IPS-15b (cell line): ENCODE measurements around the gene PLXNA2.

Source experiments
- H3K27me3 ChIP-seq: one replicate; pipeline ENCODE4 v1.6.1; 2013; ENCODE audit warnings: low read length; ENCODE audit not compliant: control insufficient read depth, insufficient read depth
- H3K36me3 ChIP-seq: one replicate; pipeline ENCODE4 v1.6.1; 2013; ENCODE audit warnings: low read length; ENCODE audit not compliant: control insufficient read depth, insufficient read depth
- H3K4me1 ChIP-seq: one replicate; pipeline ENCODE4 v1.6.1; 2013; ENCODE audit warnings: mild to moderate bottlenecking, low read length; ENCODE audit not compliant: control insufficient read depth, insufficient read depth
- H3K4me3 ChIP-seq: one replicate; pipeline ENCODE4 v1.5.1; 2013; ENCODE audit warnings: low read depth, low read length
- H3K9ac ChIP-seq: one replicate; pipeline ENCODE4 v1.6.1; 2013; ENCODE audit warnings: low read depth, mild to moderate bottlenecking, low read length
- H3K9me3 ChIP-seq: one replicate; pipeline ENCODE4 v1.6.1; 2013; ENCODE audit warnings: mild to moderate bottlenecking, low read length; ENCODE audit not compliant: control insufficient read depth, insufficient read depth

The PLXNA2 gene

GRCh38 chr1:208188607-208189006 is 55.6 kb downstream of the PLXNA2 start:
- Histone ChIP-seq H3K9ac (no peak overlapping the region), H3K4me3 (no peak overlapping the region), H3K27me3 (no peaks in the 10 kb centered on the region), H3K4me1 (no peaks in the 10 kb centered on the region), H3K9me3 (no peaks in the 10 kb centered on the region), H3K36me3 (no peaks in the 10 kb centered on the region)

- no peaks in the 10 kb centered on the region for H3K9me3 ChIP-seq
- H3K4me3 ChIP-seq: no peak overlapping the region
- no peak overlapping the region for H3K9ac ChIP-seq
- no peaks in the 10 kb centered on the region for H3K4me1 ChIP-seq
- H3K36me3 ChIP-seq: no peaks in the 10 kb centered on the region
- no peaks in the 10 kb centered on the region for H3K27me3 ChIP-seq
These were observed 56.6 kb downstream of the PLXNA2 start for GRCh38 chr1:208187499-208188041.

GRCh38 chr1:208185801-208186231 is 58.4 kb downstream of the PLXNA2 start:
- Histone ChIP-seq H3K9ac (no peak overlapping the region), H3K4me3 (no peak overlapping the region), H3K27me3 (no peaks in the 10 kb centered on the region), H3K9me3 (no peaks in the 10 kb centered on the region), H3K4me1 (peaks cover 2% of the 10 kb centered on the region), H3K36me3 (no peaks in the 10 kb centered on the region)

GRCh38 chr1:208184966-208185654 is 59.1 kb downstream of the PLXNA2 start:
- H3K9me3 ChIP-seq: no peaks in the 10 kb centered on the region
- H3K4me1 ChIP-seq: peaks cover 3% of the 10 kb centered on the region
- no peaks in the 10 kb centered on the region for H3K36me3 ChIP-seq
- no peaks in the 10 kb centered on the region for H3K27me3 ChIP-seq
- H3K9ac ChIP-seq: no peak overlapping the region
- no peak overlapping the region for H3K4me3 ChIP-seq

GRCh38 chr1:208183977-208184911 is 59.9 kb downstream of the PLXNA2 start:
- Histone ChIP-seq H3K4me3 (no peak overlapping the region), H3K9ac (no peak overlapping the region), H3K36me3 (no peaks in the 10 kb centered on the region), H3K27me3 (no peaks in the 10 kb centered on the region), H3K9me3 (no peaks in the 10 kb centered on the region), H3K4me1 (peaks cover 8% of the 10 kb centered on the region)

GRCh38 chr1:208182880-208183645 is 61.1 kb downstream of the PLXNA2 start:
- H3K9me3 ChIP-seq: no peaks in the 10 kb centered on the region
- H3K27me3 ChIP-seq: no peaks in the 10 kb centered on the region
- H3K9ac ChIP-seq: no peak overlapping the region
- no peak overlapping the region for H3K4me3 ChIP-seq
- no peaks in the 10 kb centered on the region for H3K36me3 ChIP-seq
- peaks cover 17% of the 10 kb centered on the region for H3K4me1 ChIP-seq

GRCh38 chr1:208181364-208181763 is 62.8 kb downstream of the PLXNA2 start:
- no peaks in the 10 kb centered on the region for H3K27me3 ChIP-seq
- H3K4me3 ChIP-seq: no peak overlapping the region
- no peak overlapping the region for H3K9ac ChIP-seq
- H3K36me3 ChIP-seq: no peaks in the 10 kb centered on the region
- H3K9me3 ChIP-seq: no peaks in the 10 kb centered on the region
- H3K4me1 ChIP-seq: peaks cover 30% of the 10 kb centered on the region

- H3K27me3 ChIP-seq: no peaks in the 10 kb centered on the region
These were observed 63.8 kb downstream of the PLXNA2 start for GRCh38 chr1:208180421-208180820.

GRCh38 chr1:208179961-208180409 is 64.2 kb downstream of the PLXNA2 start:
- no peaks in the 10 kb centered on the region for H3K36me3 ChIP-seq
- no peak overlapping the region for H3K9ac ChIP-seq
- no peak overlapping the region for H3K4me3 ChIP-seq

More at GRCh38 chr1:208180421-208180820, 63.8 kb downstream of the PLXNA2 start:
- H3K36me3 ChIP-seq: no peaks in the 10 kb centered on the region
- no peaks in the 10 kb centered on the region for H3K9me3 ChIP-seq
- peaks cover 30% of the 10 kb centered on the region for H3K4me1 ChIP-seq
- no peak overlapping the region for H3K9ac ChIP-seq
- H3K4me3 ChIP-seq: no peak overlapping the region

GRCh38 chr1:208179263-208179816 is 64.8 kb downstream of the PLXNA2 start:
- H3K27me3 ChIP-seq: no peaks in the 10 kb centered on the region
- H3K36me3 ChIP-seq: no peaks in the 10 kb centered on the region
- H3K9ac ChIP-seq: no peak overlapping the region
- no peaks in the 10 kb centered on the region for H3K9me3 ChIP-seq
- H3K4me3 ChIP-seq: no peak overlapping the region
- peaks cover 30% of the 10 kb centered on the region for H3K4me1 ChIP-seq

More at GRCh38 chr1:208179961-208180409, 64.2 kb downstream of the PLXNA2 start:
- Histone ChIP-seq H3K9me3 (no peaks in the 10 kb centered on the region), H3K4me1 (peaks cover 30% of the 10 kb centered on the region), H3K27me3 (no peaks in the 10 kb centered on the region)

- Histone ChIP-seq H3K27me3 (no peaks in the 10 kb centered on the region), H3K9ac (no peak overlapping the region), H3K36me3 (no peaks in the 10 kb centered on the region), H3K4me1 (peaks cover 30% of the 10 kb centered on the region), H3K4me3 (no peak overlapping the region), H3K9me3 (no peaks in the 10 kb centered on the region)
These were observed 66.1 kb downstream of the PLXNA2 start for GRCh38 chr1:208178091-208178529.
